Ishikawa (cell line): ENCODE measurements around the gene TMPRSS7.

Source experiments
- CEBPB ChIP-seq: IDR thresholded peaks from 2 replicates; pipeline ENCODE4 v1.6.1; 2012
- CREB1 ChIP-seq: IDR thresholded peaks from 2 replicates; pipeline ENCODE4 v1.6.1; 2012; ENCODE audit warnings: low read depth
- EGR1 ChIP-seq: IDR thresholded peaks from 2 replicates; pipeline ENCODE4 v1.6.1; 2012
- EP300 ChIP-seq: IDR thresholded peaks from 2 replicates; pipeline ENCODE4 v1.6.1; 2012; ENCODE audit warnings: borderline replicate concordance
- FOXM1 ChIP-seq: IDR thresholded peaks from 2 replicates; pipeline ENCODE4 v1.6.1; 2012; ENCODE audit warnings: low read depth, borderline replicate concordance
- NFIC ChIP-seq: IDR thresholded peaks from 2 replicates; pipeline ENCODE4 v1.6.1; 2012
- RAD21 ChIP-seq: IDR thresholded peaks from 2 replicates; pipeline ENCODE4 v1.6.1; 2012; ENCODE audit warnings: low read depth
- REST ChIP-seq: IDR thresholded peaks from 2 replicates; pipeline ENCODE4 v1.6.1; 2012; ENCODE audit warnings: low read depth, mild to moderate bottlenecking
- TAF1 ChIP-seq: IDR thresholded peaks from 2 replicates; pipeline ENCODE4 v1.6.1; 2012; ENCODE audit warnings: low read depth, mild to moderate bottlenecking
- TCF12 ChIP-seq: IDR thresholded peaks from 2 replicates; pipeline ENCODE4 v1.6.1; 2012; ENCODE audit warnings: low read depth
- TEAD4 ChIP-seq: IDR thresholded peaks from 2 replicates; pipeline ENCODE4 v1.6.1; 2012
- USF1 ChIP-seq: IDR thresholded peaks from 2 replicates; pipeline ENCODE4 v1.6.1; 2012
- YY1 ChIP-seq: IDR thresholded peaks from 2 replicates; pipeline ENCODE4 v1.6.1; 2012; ENCODE audit warnings: low read depth
- ZBTB7A ChIP-seq: IDR thresholded peaks from 2 replicates; pipeline ENCODE4 v1.6.1; 2012; ENCODE audit warnings: low read depth
- TF ChIP-seq, protein P1 (sequence below): IDR thresholded peaks from 2 replicates; pipeline ENCODE4 v1.6.1; 2012

Gene TMPRSS7

GRCh38 chr3:112124907-112125607, 90.5 kb downstream of the TMPRSS7 start:
- no peak for TF ChIP-seq CEBPB
- no peak for TF ChIP-seq FOXM1
- no peak for TF ChIP-seq TCF12
- no peak for TF ChIP-seq TEAD4
- no peak for TF ChIP-seq ZBTB7A
- no peak for TF ChIP-seq EGR1
- TF ChIP-seq, protein P1, sequence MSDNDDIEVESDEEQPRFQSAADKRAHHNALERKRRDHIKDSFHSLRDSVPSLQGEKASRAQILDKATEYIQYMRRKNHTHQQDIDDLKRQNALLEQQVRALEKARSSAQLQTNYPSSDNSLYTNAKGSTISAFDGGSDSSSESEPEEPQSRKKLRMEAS, result no peak
- TF ChIP-seq EP300, result no peak
- TF ChIP-seq CREB1, result no peak
- TF ChIP-seq YY1, result no peak
- no peak for TF ChIP-seq NFIC
- TF ChIP-seq TAF1, result no peak

GRCh38 chr3:112126511-112126911, 92.0 kb downstream of the TMPRSS7 start:
- TF ChIP-seq YY1 (no peak), CEBPB (no peak), EGR1 (no peak), TEAD4 (no peak), EP300 (no peak), REST (no peak), TAF1 (no peak), CREB1 (no peak), ZBTB7A (no peak), USF1 (no peak), RAD21 (no peak), TCF12 (no peak), NFIC (no peak), FOXM1 (no peak)
- TF ChIP-seq, protein P1, result no peak

GRCh38 chr3:112127522-112128494, 93.3 kb downstream of the TMPRSS7 start:
- TF ChIP-seq USF1 (no peak), YY1 (no peak), REST (no peak), CREB1 (no peak), RAD21 (no peak), EP300 (no peak), TCF12 (no peak), EGR1 (no peak), NFIC (no peak), TEAD4 (no peak), TAF1 (no peak), CEBPB (no peak), ZBTB7A (no peak)
- TF ChIP-seq, protein P1, result no peak

GRCh38 chr3:112128843-112129727, 94.5 kb downstream of the TMPRSS7 start:
- TF ChIP-seq REST, result no peak
- no peak for TF ChIP-seq FOXM1
- TF ChIP-seq USF1, result no peak
- TF ChIP-seq RAD21, result no peak
- no peak for TF ChIP-seq TEAD4
- TF ChIP-seq EGR1, result no peak
- TF ChIP-seq NFIC, result no peak
- no peak for TF ChIP-seq CREB1
- TF ChIP-seq, protein P1, result no peak
- TF ChIP-seq CEBPB, result no peak
- no peak for TF ChIP-seq TCF12
- TF ChIP-seq ZBTB7A, result no peak
- TF ChIP-seq TAF1, result no peak
- TF ChIP-seq YY1, result no peak
